ENCODE results near the gene BRD9. TPM values are rescaled to one million over a fixed set of nuclear protein-coding genes. Genes with fewer than 3 reads are reported as not detected.
"Not testable (repeated sequence)": the region's sequence is repeated elsewhere in the genome, so short reads cannot be mapped to it uniquely, and the experiment has no call there.

Gene BRD9
- total RNA-seq, 2 donors from 2014 or later, result 179 to 200 TPM

GRCh38 chr5:886036-886435 lies 6.6 kb downstream of the BRD9 start:
- Mint-ChIP-seq H3K4me1 (peaks cover 9% of the 10 kb centered on the region), H3K4me3 (no peak overlapping the region), H3K36me3 (ENCODE audit: low read depth) (peaks cover 9% of the 10 kb centered on the region), H3K27me3 (no peaks in the 10 kb centered on the region), H3K27ac (no peak overlapping the region)
- DNase-seq, result no peak
- no peaks in the 10 kb centered on the region for H3K9me3 ChIP-seq (ENCODE audit: control insufficient read depth, low read length, poor library complexity, severe bottlenecking)
- no peak for ATAC-seq

- Mint-ChIP-seq H3K4me3 (no peak overlapping the region), H3K27me3 (no peaks in the 10 kb centered on the region), H3K4me1 (peaks cover 9% of the 10 kb centered on the region), H3K27ac (no peak overlapping the region), H3K36me3 (ENCODE audit: low read depth) (peaks cover 13% of the 10 kb centered on the region)
- no peaks in the 10 kb centered on the region for H3K9me3 ChIP-seq (ENCODE audit: control insufficient read depth, low read length, poor library complexity, severe bottlenecking)
- DNase-seq (no peak), ATAC-seq (no peak)
Observed at GRCh38 chr5:885529-885928, 7.1 kb downstream of the BRD9 start.

- H3K9me3 ChIP-seq (ENCODE audit: control insufficient read depth, low read length, poor library complexity, severe bottlenecking), result no peaks in the 10 kb centered on the region
- Mint-ChIP-seq H3K27ac (no peak overlapping the region), H3K36me3 (ENCODE audit: low read depth) (peaks cover 13% of the 10 kb centered on the region), H3K27me3 (no peaks in the 10 kb centered on the region), H3K4me3 (no peak overlapping the region), H3K4me1 (peaks cover 9% of the 10 kb centered on the region)
- DNase-seq, result no peak
- no peak for ATAC-seq
Observed at GRCh38 chr5:885127-885442, 7.5 kb downstream of the BRD9 start.

GRCh38 chr5:884345-885126 lies 8.1 kb downstream of the BRD9 start:
- no peaks in the 10 kb centered on the region for H3K9me3 ChIP-seq (ENCODE audit: control insufficient read depth, low read length, poor library complexity, severe bottlenecking)
- no peak for ATAC-seq
- Mint-ChIP-seq H3K4me3 (no peak overlapping the region), H3K27me3 (no peaks in the 10 kb centered on the region), H3K4me1 (peaks cover 9% of the 10 kb centered on the region), H3K36me3 (ENCODE audit: low read depth) (peaks cover 13% of the 10 kb centered on the region), H3K27ac (peak overlapping the region; percentile 46)
- no peak for DNase-seq

- no peak for ATAC-seq
- DNase-seq, result no peak
- H3K4me3 Mint-ChIP-seq, result no peak overlapping the region
Observed at GRCh38 chr5:883475-884181, 9.0 kb downstream of the BRD9 start.

GRCh38 chr5:882253-883183 lies 10.1 kb downstream of the BRD9 start:
- Mint-ChIP-seq H3K4me3 (peak overlapping the region; percentile 52), H3K36me3 (ENCODE audit: low read depth) (peaks cover 13% of the 10 kb centered on the region), H3K4me1 (peaks cover 6% of the 10 kb centered on the region), H3K27me3 (no peaks in the 10 kb centered on the region), H3K27ac (peak overlapping the region; percentile 46)
- ATAC-seq, result no peak
- no peaks in the 10 kb centered on the region for H3K9me3 ChIP-seq (ENCODE audit: control insufficient read depth, low read length, poor library complexity, severe bottlenecking)
- DNase-seq, result no peak

More at GRCh38 chr5:883475-884181, 9.0 kb downstream of the BRD9 start:
- no peaks in the 10 kb centered on the region for H3K9me3 ChIP-seq (ENCODE audit: control insufficient read depth, low read length, poor library complexity, severe bottlenecking)
- peaks cover 9% of the 10 kb centered on the region for H3K4me1 Mint-ChIP-seq
- H3K27ac Mint-ChIP-seq, result peak overlapping the region; percentile 46
- H3K27me3 Mint-ChIP-seq, result no peaks in the 10 kb centered on the region
- peaks cover 13% of the 10 kb centered on the region for H3K36me3 Mint-ChIP-seq (ENCODE audit: low read depth)

GRCh38 chr5:881551-881935 lies 11.1 kb downstream of the BRD9 start:
- Mint-ChIP-seq H3K27me3 (no peaks in the 10 kb centered on the region), H3K36me3 (ENCODE audit: low read depth) (peaks cover 9% of the 10 kb centered on the region), H3K27ac (peak overlapping the region; percentile 0), H3K4me3 (no peak overlapping the region), H3K4me1 (peaks cover 6% of the 10 kb centered on the region)
- DNase-seq (no peak), ATAC-seq (no peak)
- H3K9me3 ChIP-seq (ENCODE audit: control insufficient read depth, low read length, poor library complexity, severe bottlenecking), result no peaks in the 10 kb centered on the region

- DNase-seq (no peak), ATAC-seq (no peak)
- H3K4me1 Mint-ChIP-seq, result peaks cover 6% of the 10 kb centered on the region
- peak overlapping the region; percentile 0 for H3K27ac Mint-ChIP-seq
- H3K9me3 ChIP-seq (ENCODE audit: control insufficient read depth, low read length, poor library complexity, severe bottlenecking), result no peaks in the 10 kb centered on the region
- H3K36me3 Mint-ChIP-seq (ENCODE audit: low read depth), result peaks cover 9% of the 10 kb centered on the region
- H3K27me3 Mint-ChIP-seq, result no peaks in the 10 kb centered on the region
- H3K4me3 Mint-ChIP-seq, result peak overlapping the region; percentile 59
Observed at GRCh38 chr5:880816-881550, 11.6 kb downstream of the BRD9 start.

GRCh38 chr5:878677-879076 lies 13.9 kb downstream of the BRD9 start:
- peak overlapping the region; percentile 82 for H3K27ac Mint-ChIP-seq
- not testable (repeated sequence) for H3K27me3 Mint-ChIP-seq; H3K9me3 ChIP-seq (ENCODE audit: control insufficient read depth, low read length, poor library complexity, severe bottlenecking); H3K4me3 Mint-ChIP-seq; ATAC-seq; DNase-seq
- H3K36me3 Mint-ChIP-seq (ENCODE audit: low read depth), result peaks cover 14% of the 10 kb centered on the region
- H3K4me1 Mint-ChIP-seq, result peaks cover 17% of the 10 kb centered on the region

GRCh38 chr5:878125-878524 lies 14.5 kb downstream of the BRD9 start:
- peaks cover 22% of the 10 kb centered on the region for H3K4me1 Mint-ChIP-seq
- H3K27me3 Mint-ChIP-seq, result no peaks in the 10 kb centered on the region
- no peak for DNase-seq
- H3K27ac Mint-ChIP-seq, result peak overlapping the region; percentile 82
- no peak overlapping the region for H3K4me3 Mint-ChIP-seq
- H3K36me3 Mint-ChIP-seq (ENCODE audit: low read depth), result peaks cover 14% of the 10 kb centered on the region
- H3K9me3 ChIP-seq (ENCODE audit: control insufficient read depth, low read length, poor library complexity, severe bottlenecking), result no peaks in the 10 kb centered on the region
- no peak for ATAC-seq

- H3K4me1 Mint-ChIP-seq, result peaks cover 20% of the 10 kb centered on the region
- peaks cover 8% of the 10 kb centered on the region for H3K36me3 Mint-ChIP-seq (ENCODE audit: low read depth)
- H3K27me3 Mint-ChIP-seq, result no peaks in the 10 kb centered on the region
- H3K4me3 Mint-ChIP-seq, result no peak overlapping the region
- H3K27ac Mint-ChIP-seq, result no peak overlapping the region
- ATAC-seq (no peak), DNase-seq (no peak)
- H3K9me3 ChIP-seq (ENCODE audit: control insufficient read depth, low read length, poor library complexity, severe bottlenecking), result no peaks in the 10 kb centered on the region
Observed at GRCh38 chr5:876398-877365, 15.9 kb downstream of the BRD9 start.

- H3K4me3 Mint-ChIP-seq, result no peak overlapping the region
- H3K4me1 Mint-ChIP-seq, result peaks cover 22% of the 10 kb centered on the region
- no peaks in the 10 kb centered on the region for H3K27me3 Mint-ChIP-seq
- DNase-seq (no peak), ATAC-seq (no peak)
- peaks cover 7% of the 10 kb centered on the region for H3K36me3 Mint-ChIP-seq (ENCODE audit: low read depth)
- no peaks in the 10 kb centered on the region for H3K9me3 ChIP-seq (ENCODE audit: control insufficient read depth, low read length, poor library complexity, severe bottlenecking)
- H3K27ac Mint-ChIP-seq, result no peak overlapping the region
Observed at GRCh38 chr5:875931-876330, 16.7 kb downstream of the BRD9 start.
